Measurements from ENCODE around the gene KCNIP2.
A peak's percentile ranks its signal among the peaks of the same experiment; 100 is the strongest.

Gene KCNIP2

DNA sequence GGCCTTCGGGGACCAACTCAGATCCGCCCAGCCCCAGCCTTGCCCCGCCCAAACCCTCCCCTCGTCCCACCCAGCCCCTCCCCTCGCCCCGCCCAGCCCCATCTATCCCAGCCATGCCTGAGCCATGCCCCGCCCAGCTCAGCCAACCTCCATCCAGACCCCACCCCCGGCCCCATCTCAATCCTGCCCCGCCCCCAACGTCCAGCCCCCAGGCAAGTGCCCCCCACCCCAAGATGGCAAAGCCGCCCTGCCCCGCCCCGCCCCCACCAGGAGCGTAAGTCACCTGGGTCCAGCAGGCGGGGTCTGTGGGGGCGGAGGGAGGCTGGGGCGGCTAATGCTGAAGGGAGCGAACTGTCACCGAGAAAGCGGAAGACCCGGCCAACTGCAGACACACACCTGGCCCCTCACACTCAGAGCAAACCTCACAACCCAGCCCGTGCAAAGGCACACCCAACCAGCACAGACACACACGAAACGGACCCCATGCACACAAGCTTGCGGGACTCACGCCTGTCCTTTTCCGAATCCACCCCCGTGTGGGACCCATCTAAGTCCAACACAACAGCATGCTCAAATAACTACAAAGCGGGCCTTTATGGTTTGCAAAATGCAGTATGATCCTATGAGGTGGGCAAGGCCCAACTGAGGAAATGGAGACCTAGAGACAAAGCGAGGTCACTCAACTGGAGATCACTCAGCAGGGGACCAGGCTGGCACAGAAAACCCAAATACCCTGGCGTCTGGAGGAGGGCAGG is 13.9 kb downstream of the KCNIP2 start:
- no peak for TF ChIP-seq CTCF (IDR thresholded peaks at IDR 0.05; ENCODE audit: insufficient read depth, low read depth, low read length, missing control alignments)
- peak overlapping the region; percentile 65 for H3K4me3 ChIP-seq (ENCODE audit: low read depth, low read length)
- peak; percentile 74 for DNase-seq (ENCODE audit: low read depth)

DNA sequence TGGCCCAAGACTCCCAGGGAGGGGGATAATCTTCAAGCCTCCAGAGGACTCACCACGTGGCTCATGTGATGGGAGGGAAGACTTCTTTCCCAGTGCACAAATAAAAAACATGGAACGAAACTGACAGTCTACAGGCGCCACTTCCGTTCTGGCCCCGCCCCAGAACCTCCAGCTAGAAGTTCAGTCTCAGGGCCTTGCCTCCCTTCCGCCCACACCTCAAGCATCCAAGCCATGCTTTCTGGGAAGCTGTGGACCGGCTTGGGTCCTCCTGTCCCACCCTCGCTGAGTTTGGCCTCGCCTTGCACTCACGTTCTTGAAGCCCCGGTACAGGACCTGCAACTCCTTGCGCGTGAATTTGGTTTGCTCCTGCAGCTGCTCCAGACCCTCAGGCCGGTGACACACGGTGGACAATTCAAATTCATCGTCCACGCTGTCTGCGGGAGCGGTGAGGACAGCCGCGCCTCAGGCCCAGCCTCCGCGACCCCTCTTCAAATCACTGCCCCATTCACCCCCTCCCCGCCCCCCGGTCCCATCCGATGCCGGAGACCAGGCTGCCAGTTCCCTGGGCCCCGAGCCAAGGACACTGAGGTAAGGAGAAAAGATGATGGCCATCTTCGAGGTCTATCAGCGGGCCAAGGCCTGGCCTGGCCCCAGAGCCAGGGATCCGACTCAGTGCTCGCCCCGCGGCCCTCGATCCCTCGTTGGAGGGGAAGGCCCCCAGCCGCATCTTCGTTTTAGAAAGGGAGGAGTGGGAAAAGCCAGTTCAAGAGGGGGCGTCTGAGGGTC is 14.6 kb downstream of the KCNIP2 start:
- TF ChIP-seq CTCF (IDR thresholded peaks at IDR 0.05; ENCODE audit: insufficient read depth, low read depth, low read length, missing control alignments) = no peak
- no peak for DNase-seq (ENCODE audit: low read depth)
- no peak overlapping the region for H3K4me3 ChIP-seq (ENCODE audit: low read depth, low read length)

GRCh38 chr10:101827919-101828600 is 15.5 kb downstream of the KCNIP2 start:
- no peak for DNase-seq (ENCODE audit: low read depth)
- no peak for TF ChIP-seq CTCF (IDR thresholded peaks at IDR 0.05; ENCODE audit: insufficient read depth, low read depth, low read length, missing control alignments)
- no peak overlapping the region for H3K4me3 ChIP-seq (ENCODE audit: low read depth, low read length)

- no peak for DNase-seq (ENCODE audit: low read depth)
- TF ChIP-seq CTCF (IDR thresholded peaks at IDR 0.05; ENCODE audit: insufficient read depth, low read depth, low read length, missing control alignments) = no peak
- H3K4me3 ChIP-seq (ENCODE audit: low read depth, low read length) = no peak overlapping the region
Observed at GRCh38 chr10:101826852-101827434, 16.7 kb downstream of the KCNIP2 start.

GRCh38 chr10:101824736-101825135 is 18.9 kb downstream of the KCNIP2 start:
- H3K4me3 ChIP-seq (ENCODE audit: low read depth, low read length) = no peak overlapping the region

More at GRCh38 chr10:101824736-101825135, 18.9 kb downstream of the KCNIP2 start:
- DNase-seq (ENCODE audit: low read depth) = no peak
- no peak for TF ChIP-seq CTCF (IDR thresholded peaks at IDR 0.05; ENCODE audit: insufficient read depth, low read depth, low read length, missing control alignments)
